Measurements from ENCODE around the gene VEGFC. TPM values are rescaled to one million over a fixed set of nuclear protein-coding genes. Genes with fewer than 3 reads are reported as not detected.

The VEGFC gene
- total RNA-seq, 1 donor from 2014 or later: 0.11 TPM

- no peaks in the 10 kb centered on the region for H3K9me3 Mint-ChIP-seq
- no peaks in the 10 kb centered on the region for H3K27me3 Mint-ChIP-seq (ENCODE audit: low read depth)
- DNase-seq (ENCODE audit: low spot score): no peak
- no peaks in the 10 kb centered on the region for H3K36me3 Mint-ChIP-seq (ENCODE audit: low read depth)
- H3K4me1 Mint-ChIP-seq (ENCODE audit: low read depth): no peaks in the 10 kb centered on the region
- intact Hi-C loops (cut with micrococcal nuclease): no loop called here
- no peak overlapping the region for H3K27ac Mint-ChIP-seq
- H3K4me3 Mint-ChIP-seq (ENCODE audit: low read depth): no peak overlapping the region
Observed at GRCh38 chr4:176751061-176751460, 41.7 kb downstream of the VEGFC start.

- no peak overlapping the region for H3K4me3 Mint-ChIP-seq (ENCODE audit: low read depth)
- DNase-seq (ENCODE audit: low spot score): no peak
- intact Hi-C loops (cut with micrococcal nuclease): no loop called here
- H3K9me3 Mint-ChIP-seq: no peaks in the 10 kb centered on the region
- H3K4me1 Mint-ChIP-seq (ENCODE audit: low read depth): no peaks in the 10 kb centered on the region
- H3K27ac Mint-ChIP-seq: no peak overlapping the region
- H3K27me3 Mint-ChIP-seq (ENCODE audit: low read depth): no peaks in the 10 kb centered on the region
- H3K36me3 Mint-ChIP-seq (ENCODE audit: low read depth): no peaks in the 10 kb centered on the region
Observed at GRCh38 chr4:176746846-176747245, 45.9 kb downstream of the VEGFC start.

GRCh38 chr4:176745902-176746301, 46.8 kb downstream of the VEGFC start:
- Mint-ChIP-seq H3K4me1 (ENCODE audit: low read depth) (no peaks in the 10 kb centered on the region), H3K36me3 (ENCODE audit: low read depth) (no peaks in the 10 kb centered on the region), H3K27me3 (ENCODE audit: low read depth) (no peaks in the 10 kb centered on the region), H3K27ac (no peak overlapping the region), H3K9me3 (no peaks in the 10 kb centered on the region), H3K4me3 (ENCODE audit: low read depth) (no peak overlapping the region)
- no peak for DNase-seq (ENCODE audit: low spot score)
- intact Hi-C loops (cut with micrococcal nuclease): no loop called here

GRCh38 chr4:176744091-176744490, 48.6 kb downstream of the VEGFC start:
- intact Hi-C loops (cut with micrococcal nuclease): no loop called here

GRCh38 chr4:176742211-176742610, 50.5 kb downstream of the VEGFC start:
- no peak overlapping the region for H3K27ac Mint-ChIP-seq
- no peak for DNase-seq (ENCODE audit: low spot score)
- no peaks in the 10 kb centered on the region for H3K36me3 Mint-ChIP-seq (ENCODE audit: low read depth)
- H3K9me3 Mint-ChIP-seq: no peaks in the 10 kb centered on the region
- intact Hi-C loops (cut with micrococcal nuclease): no loop called here
- no peaks in the 10 kb centered on the region for H3K4me1 Mint-ChIP-seq (ENCODE audit: low read depth)
- H3K27me3 Mint-ChIP-seq (ENCODE audit: low read depth): no peaks in the 10 kb centered on the region
- H3K4me3 Mint-ChIP-seq (ENCODE audit: low read depth): no peak overlapping the region

More at GRCh38 chr4:176744091-176744490, 48.6 kb downstream of the VEGFC start:
- no peak for DNase-seq (ENCODE audit: low spot score)
- H3K27ac Mint-ChIP-seq: no peak overlapping the region
- H3K4me3 Mint-ChIP-seq (ENCODE audit: low read depth): no peak overlapping the region
- no peaks in the 10 kb centered on the region for H3K9me3 Mint-ChIP-seq
- no peaks in the 10 kb centered on the region for H3K27me3 Mint-ChIP-seq (ENCODE audit: low read depth)
- H3K4me1 Mint-ChIP-seq (ENCODE audit: low read depth): no peaks in the 10 kb centered on the region
- no peaks in the 10 kb centered on the region for H3K36me3 Mint-ChIP-seq (ENCODE audit: low read depth)

- DNase-seq (ENCODE audit: low spot score): no peak
- Mint-ChIP-seq H3K4me3 (ENCODE audit: low read depth) (no peak overlapping the region), H3K27ac (no peak overlapping the region), H3K27me3 (ENCODE audit: low read depth) (no peaks in the 10 kb centered on the region), H3K4me1 (ENCODE audit: low read depth) (no peaks in the 10 kb centered on the region), H3K36me3 (ENCODE audit: low read depth) (no peaks in the 10 kb centered on the region), H3K9me3 (no peaks in the 10 kb centered on the region)
- intact Hi-C loops (cut with micrococcal nuclease): no loop called here
Observed at GRCh38 chr4:176741253-176741652, 51.5 kb downstream of the VEGFC start.

GRCh38 chr4:176735300-176735699, 57.4 kb downstream of the VEGFC start:
- no peak overlapping the region for H3K27ac Mint-ChIP-seq
- H3K36me3 Mint-ChIP-seq (ENCODE audit: low read depth): no peaks in the 10 kb centered on the region
- no peak overlapping the region for H3K4me3 Mint-ChIP-seq (ENCODE audit: low read depth)
- no peaks in the 10 kb centered on the region for H3K27me3 Mint-ChIP-seq (ENCODE audit: low read depth)
- H3K4me1 Mint-ChIP-seq (ENCODE audit: low read depth): no peaks in the 10 kb centered on the region
- no peaks in the 10 kb centered on the region for H3K9me3 Mint-ChIP-seq
- intact Hi-C loops (cut with micrococcal nuclease): no loop called here
- DNase-seq (ENCODE audit: low spot score): no peak

- Mint-ChIP-seq H3K4me3 (ENCODE audit: low read depth) (no peak overlapping the region), H3K27ac (no peak overlapping the region), H3K36me3 (ENCODE audit: low read depth) (no peaks in the 10 kb centered on the region), H3K9me3 (no peaks in the 10 kb centered on the region), H3K4me1 (ENCODE audit: low read depth) (no peaks in the 10 kb centered on the region), H3K27me3 (ENCODE audit: low read depth) (no peaks in the 10 kb centered on the region)
- DNase-seq (ENCODE audit: low spot score): no peak
- intact Hi-C loops (cut with micrococcal nuclease): no loop called here
Observed at GRCh38 chr4:176734461-176734860, 58.3 kb downstream of the VEGFC start.

GRCh38 chr4:176729489-176729888, 63.2 kb downstream of the VEGFC start:
- intact Hi-C loops (cut with micrococcal nuclease): no loop called here

GRCh38 chr4:176726803-176727202, 65.9 kb downstream of the VEGFC start:
- H3K36me3 Mint-ChIP-seq (ENCODE audit: low read depth): no peaks in the 10 kb centered on the region
- no peak for DNase-seq (ENCODE audit: low spot score)
- H3K4me1 Mint-ChIP-seq (ENCODE audit: low read depth): no peaks in the 10 kb centered on the region
- no peak overlapping the region for H3K4me3 Mint-ChIP-seq (ENCODE audit: low read depth)
- intact Hi-C loops (cut with micrococcal nuclease): no loop called here
- no peaks in the 10 kb centered on the region for H3K27me3 Mint-ChIP-seq (ENCODE audit: low read depth)
- no peaks in the 10 kb centered on the region for H3K9me3 Mint-ChIP-seq
- H3K27ac Mint-ChIP-seq: no peak overlapping the region

More at GRCh38 chr4:176729489-176729888, 63.2 kb downstream of the VEGFC start:
- H3K4me1 Mint-ChIP-seq (ENCODE audit: low read depth): no peaks in the 10 kb centered on the region
- H3K27me3 Mint-ChIP-seq (ENCODE audit: low read depth): no peaks in the 10 kb centered on the region
- DNase-seq (ENCODE audit: low spot score): no peak
- H3K9me3 Mint-ChIP-seq: no peaks in the 10 kb centered on the region
- no peaks in the 10 kb centered on the region for H3K36me3 Mint-ChIP-seq (ENCODE audit: low read depth)
- H3K4me3 Mint-ChIP-seq (ENCODE audit: low read depth): no peak overlapping the region
- no peak overlapping the region for H3K27ac Mint-ChIP-seq

- intact Hi-C loops (cut with micrococcal nuclease): no loop called here
- no peak for DNase-seq (ENCODE audit: low spot score)
- H3K36me3 Mint-ChIP-seq (ENCODE audit: low read depth): no peaks in the 10 kb centered on the region
- H3K9me3 Mint-ChIP-seq: no peaks in the 10 kb centered on the region
- no peaks in the 10 kb centered on the region for H3K27me3 Mint-ChIP-seq (ENCODE audit: low read depth)
- H3K4me1 Mint-ChIP-seq (ENCODE audit: low read depth): no peaks in the 10 kb centered on the region
- no peak overlapping the region for H3K27ac Mint-ChIP-seq
- H3K4me3 Mint-ChIP-seq (ENCODE audit: low read depth): no peak overlapping the region
Observed at GRCh38 chr4:176721459-176721858, 71.3 kb downstream of the VEGFC start.

- H3K4me3 Mint-ChIP-seq (ENCODE audit: low read depth): no peak overlapping the region
- H3K27ac Mint-ChIP-seq: no peak overlapping the region
- no peaks in the 10 kb centered on the region for H3K4me1 Mint-ChIP-seq (ENCODE audit: low read depth)
- H3K27me3 Mint-ChIP-seq (ENCODE audit: low read depth): no peaks in the 10 kb centered on the region
- intact Hi-C loops (cut with micrococcal nuclease): no loop called here
- no peak for DNase-seq (ENCODE audit: low spot score)
- H3K36me3 Mint-ChIP-seq (ENCODE audit: low read depth): no peaks in the 10 kb centered on the region
- H3K9me3 Mint-ChIP-seq: no peaks in the 10 kb centered on the region
Observed at GRCh38 chr4:176718881-176719280, 73.8 kb downstream of the VEGFC start.

- Mint-ChIP-seq H3K9me3 (no peaks in the 10 kb centered on the region), H3K4me1 (ENCODE audit: low read depth) (no peaks in the 10 kb centered on the region), H3K4me3 (ENCODE audit: low read depth) (no peak overlapping the region), H3K36me3 (ENCODE audit: low read depth) (no peaks in the 10 kb centered on the region), H3K27ac (no peak overlapping the region), H3K27me3 (ENCODE audit: low read depth) (no peaks in the 10 kb centered on the region)
- intact Hi-C loops (cut with micrococcal nuclease): no loop called here
- no peak for DNase-seq (ENCODE audit: low spot score)
Observed at GRCh38 chr4:176717237-176717636, 75.5 kb downstream of the VEGFC start.

GRCh38 chr4:176709417-176709816, 83.3 kb downstream of the VEGFC start:
- intact Hi-C loops (cut with micrococcal nuclease): no loop called here
- Mint-ChIP-seq H3K36me3 (ENCODE audit: low read depth) (no peaks in the 10 kb centered on the region), H3K27me3 (ENCODE audit: low read depth) (no peaks in the 10 kb centered on the region), H3K9me3 (no peaks in the 10 kb centered on the region), H3K4me3 (ENCODE audit: low read depth) (no peak overlapping the region), H3K4me1 (ENCODE audit: low read depth) (no peaks in the 10 kb centered on the region), H3K27ac (no peak overlapping the region)
- DNase-seq (ENCODE audit: low spot score): no peak
